DMS79 (cell line): ENCODE data around the gene HNRNPLL.

ENCODE experiments used
- DNase-seq: peaks from one replicate; lab custom pipeline; 2025; lab: John Stamatoyannopoulos, UW

Gene HNRNPLL

DNA sequence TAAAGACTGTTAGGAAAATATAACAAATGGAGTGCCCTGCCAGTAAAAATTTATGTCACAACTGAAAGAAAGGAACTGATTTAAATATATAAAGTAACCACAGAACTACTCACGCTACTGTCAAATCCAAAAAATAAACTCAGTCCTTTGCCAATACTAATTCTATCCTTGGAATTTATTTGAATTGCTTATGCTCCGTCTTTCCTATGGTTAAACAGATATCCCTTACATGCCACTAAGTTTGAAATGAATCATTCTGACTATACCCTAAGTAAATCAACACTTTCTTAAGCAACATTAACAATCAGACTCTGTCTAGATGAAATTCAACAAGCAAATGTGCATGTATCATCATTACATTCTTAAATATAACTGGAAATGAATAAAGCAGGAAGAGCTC, 9.8 kb downstream of the HNRNPLL start:
- DNase-seq: no peak

DNA sequence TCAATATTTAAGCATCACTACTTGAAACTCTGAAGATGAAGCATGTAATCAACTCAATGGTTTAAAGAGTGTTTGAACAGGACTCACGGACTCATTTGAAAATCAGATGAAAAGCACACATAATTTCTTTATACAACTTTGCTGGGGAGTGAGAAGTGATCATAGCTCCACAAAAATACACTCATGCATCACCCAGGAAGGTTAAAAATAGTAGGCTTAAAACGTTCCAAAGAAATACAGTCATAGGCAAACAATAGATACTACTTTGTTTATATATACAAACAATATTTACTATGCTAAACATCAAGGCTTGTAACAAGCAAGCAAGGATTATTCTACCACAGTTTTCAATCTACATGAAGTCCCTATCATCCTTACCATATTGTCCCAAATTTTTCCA, 11.6 kb downstream of the HNRNPLL start:
- no peak for DNase-seq

DNA sequence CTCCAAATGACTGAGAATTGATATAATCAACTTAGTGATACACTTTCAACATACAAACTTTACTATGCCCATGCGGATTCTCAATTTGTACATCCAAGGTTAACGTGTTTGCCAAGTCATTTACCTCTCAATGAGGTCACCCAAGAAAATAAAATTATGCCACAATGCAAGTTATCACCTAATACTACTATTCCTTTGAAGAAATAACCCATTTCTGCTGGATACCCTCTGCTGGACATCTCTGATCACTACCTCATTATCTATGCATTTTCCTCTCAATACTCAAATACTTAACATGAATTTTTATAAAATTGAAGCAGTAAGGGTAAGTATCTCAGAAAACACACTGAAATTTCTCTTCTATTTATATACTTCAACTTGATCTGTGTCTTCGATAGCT, 12.7 kb downstream of the HNRNPLL start:
- DNase-seq: no peak

DNA sequence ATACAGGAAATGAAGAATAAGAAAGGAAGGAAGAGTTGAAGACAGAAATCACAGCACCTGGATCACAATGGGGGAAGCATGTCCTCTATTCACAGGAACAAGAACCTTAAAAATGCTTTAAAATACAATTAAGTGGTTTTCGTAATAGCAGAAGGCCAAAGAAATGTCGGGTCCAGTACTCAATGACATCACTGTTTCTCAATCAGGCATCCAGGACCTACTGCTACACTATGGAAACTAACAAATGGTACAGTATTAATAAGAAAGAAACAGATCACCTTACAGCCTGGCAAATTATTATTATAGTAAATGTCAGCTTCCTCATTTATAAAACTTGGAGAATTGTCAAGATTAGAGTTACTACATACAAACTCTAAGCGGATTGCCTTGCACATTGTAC, 15.8 kb downstream of the HNRNPLL start:
- DNase-seq: no peak

DNA sequence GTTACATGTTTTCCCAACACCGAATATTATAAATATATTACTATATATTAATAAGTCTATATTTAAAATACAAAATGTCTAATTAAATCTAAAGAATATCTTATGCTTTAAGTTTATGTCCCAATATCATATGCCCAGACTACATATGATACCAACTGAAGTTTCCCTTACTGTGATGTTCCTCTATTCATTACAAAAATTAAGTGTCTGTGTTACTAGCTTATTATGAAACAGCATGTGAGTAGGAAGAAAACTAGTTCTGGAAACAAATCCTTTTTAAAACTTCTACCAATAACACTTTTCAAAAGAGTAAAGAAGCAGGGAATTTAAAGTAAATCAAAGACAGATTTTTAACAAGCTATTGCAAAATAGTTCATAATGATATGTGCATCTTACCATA, 17.8 kb downstream of the HNRNPLL start:
- DNase-seq: no peak

DNA sequence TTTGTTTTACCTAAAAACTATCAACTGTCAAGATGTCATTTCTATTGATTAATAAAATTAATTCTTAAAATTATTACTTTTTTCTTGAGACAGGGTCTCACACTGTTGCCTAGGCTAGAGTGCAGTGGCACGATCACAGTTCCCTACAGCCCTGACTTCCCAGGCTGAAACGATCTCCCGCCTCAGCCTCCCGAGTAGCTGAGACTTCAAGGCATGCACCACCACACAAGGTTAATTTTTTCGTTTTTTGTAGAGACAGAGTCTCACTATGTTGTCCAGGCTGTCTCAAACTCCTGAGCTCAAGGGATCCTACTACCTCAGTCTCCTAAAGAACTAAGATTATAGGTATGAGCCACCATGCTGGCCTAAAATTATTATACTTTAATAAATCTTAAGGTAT, 18.7 kb downstream of the HNRNPLL start:
- no peak for DNase-seq

DNA sequence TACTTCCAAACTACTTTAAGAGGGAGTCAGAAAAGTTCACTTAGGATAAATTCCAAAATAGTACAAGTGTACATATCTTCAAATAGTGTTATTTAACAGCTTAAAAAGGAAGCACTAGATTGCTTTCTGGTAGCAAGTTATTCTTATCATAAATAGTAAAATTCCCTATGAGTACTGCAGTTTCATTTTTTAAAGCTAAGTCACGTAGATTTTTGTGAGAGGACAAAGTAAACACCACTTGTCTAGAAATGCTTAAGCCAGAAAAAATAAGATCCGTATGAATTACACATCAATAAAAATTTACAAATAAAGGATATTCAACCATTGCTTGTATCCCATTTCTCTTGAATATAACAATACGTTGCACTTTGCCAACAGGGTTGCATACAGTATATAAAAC, 19.2 kb downstream of the HNRNPLL start:
- DNase-seq: no peak

DNA sequence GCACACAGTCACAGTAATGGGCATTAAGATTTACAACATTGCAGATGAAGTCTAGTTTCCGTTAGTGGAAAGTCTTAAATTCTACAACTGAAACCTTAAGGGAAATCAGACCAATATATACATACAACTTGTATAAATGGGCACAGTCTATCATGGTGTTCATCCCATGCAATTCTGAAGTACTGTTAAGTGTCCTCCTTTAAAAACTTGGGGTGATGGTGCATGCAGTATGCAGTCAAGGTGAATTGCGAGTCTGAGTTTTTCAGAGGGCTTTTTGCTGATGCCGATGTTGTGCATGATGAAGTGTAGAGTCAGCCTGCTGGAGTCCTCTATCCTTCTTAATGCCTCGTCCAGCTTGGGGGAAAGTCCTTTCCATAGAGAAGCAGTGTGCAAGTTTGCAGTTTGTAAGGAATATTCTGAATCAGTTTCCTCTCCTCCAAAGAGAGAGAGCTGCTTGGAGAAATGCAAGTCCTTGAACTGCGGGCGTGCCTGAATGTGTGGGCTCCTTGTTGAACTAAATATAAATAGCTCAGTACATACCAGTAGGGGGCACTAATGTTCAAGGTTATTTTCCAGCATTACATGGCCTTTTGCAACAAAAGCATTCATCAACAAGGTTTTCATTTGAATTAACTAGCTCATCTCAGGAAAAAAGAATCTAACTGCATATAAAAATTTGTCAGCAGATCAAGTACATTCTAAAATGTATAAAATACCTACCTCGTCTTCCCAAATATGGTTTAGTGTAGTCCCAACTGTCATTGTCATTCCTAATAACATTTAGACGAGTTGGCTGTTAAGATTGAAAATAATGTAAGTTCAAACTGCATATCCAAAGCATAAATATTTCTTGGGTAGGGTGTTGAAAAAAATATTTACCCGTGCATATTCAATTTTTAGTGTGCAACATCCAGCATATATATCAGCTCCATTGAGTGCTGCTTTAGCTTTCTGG, 21.3 kb downstream of the HNRNPLL start:
- DNase-seq: peak; percentile 54

DNA sequence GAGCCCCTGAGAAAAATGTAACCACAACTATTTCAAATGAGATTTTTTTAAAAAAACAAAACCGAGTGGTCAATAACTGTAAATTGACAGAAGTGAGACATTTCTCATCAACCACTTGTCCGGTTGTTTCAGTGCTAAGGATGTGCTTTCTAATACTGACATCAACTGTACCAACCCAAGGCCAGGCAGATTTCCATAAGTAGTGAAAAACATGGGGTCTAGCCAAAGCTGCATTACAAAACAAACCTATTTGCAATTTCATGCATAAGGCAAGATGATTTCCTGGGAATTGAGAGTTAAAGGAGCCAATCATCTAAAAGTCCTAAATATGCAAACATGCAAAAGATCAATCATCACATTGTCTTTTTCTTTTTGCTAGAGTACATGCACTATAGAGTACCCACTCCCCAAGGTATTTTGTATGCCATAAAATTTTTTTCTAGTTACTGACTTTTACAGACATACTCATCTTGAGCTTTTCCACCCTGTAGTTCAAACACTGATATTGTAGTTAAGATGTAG, 22.6 kb downstream of the HNRNPLL start:
- no peak for DNase-seq

DNA sequence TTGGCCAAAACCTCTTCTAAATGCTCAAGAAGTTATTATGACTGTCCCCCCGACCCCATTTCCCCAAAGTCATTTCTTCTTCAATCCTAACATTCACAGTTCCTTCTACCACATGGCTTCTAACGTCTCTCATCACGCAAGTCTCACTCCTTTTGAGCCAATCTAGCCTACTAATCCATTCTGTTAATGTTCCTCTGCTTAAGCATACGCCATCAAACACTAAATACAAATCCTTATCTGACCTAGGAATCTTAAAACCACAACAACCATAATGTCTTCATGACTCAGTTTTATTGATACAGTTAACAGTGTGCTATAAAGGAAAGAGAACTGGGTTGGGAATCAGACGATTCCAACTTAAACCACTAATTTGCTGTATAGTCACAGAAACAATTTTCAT, 23.9 kb downstream of the HNRNPLL start:
- no peak for DNase-seq

DNA sequence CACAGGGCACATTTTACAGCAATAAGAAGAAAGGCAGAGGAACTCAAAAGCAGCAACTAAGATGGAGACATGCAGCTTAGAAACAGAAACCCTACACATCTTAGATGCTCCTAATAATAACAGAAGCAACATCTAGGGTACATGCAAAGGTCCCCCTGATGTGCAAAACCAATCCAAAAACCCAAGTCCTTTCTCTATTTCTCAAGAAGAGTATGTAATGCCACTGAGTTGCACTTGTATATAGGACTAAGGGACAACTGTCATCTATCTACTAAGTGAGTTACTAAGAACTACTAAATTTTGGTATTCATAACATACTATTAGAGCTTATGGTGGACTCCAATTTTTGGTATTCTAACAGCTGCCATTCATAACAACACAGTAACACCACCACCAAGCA, 28.4 kb downstream of the HNRNPLL start:
- no peak for DNase-seq

DNA sequence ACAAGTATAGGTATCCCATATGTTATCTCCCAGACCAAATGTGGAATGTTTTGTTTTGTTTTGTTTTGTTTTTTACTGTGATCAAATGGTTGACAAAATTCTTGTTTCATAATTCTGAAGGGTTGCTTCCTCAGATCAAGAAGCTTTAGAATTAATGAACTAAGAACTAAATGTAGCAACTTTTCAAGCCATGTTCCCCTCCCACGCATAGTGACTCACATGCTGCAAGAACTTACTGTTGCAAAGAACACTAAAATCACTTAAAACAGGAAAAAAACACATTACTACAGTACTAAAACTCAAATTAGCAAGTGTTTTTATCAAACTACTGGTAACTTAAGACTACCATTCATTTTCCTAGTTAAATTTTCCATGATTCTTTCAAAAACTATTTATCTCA, 30.6 kb downstream of the HNRNPLL start:
- no peak for DNase-seq

DNA sequence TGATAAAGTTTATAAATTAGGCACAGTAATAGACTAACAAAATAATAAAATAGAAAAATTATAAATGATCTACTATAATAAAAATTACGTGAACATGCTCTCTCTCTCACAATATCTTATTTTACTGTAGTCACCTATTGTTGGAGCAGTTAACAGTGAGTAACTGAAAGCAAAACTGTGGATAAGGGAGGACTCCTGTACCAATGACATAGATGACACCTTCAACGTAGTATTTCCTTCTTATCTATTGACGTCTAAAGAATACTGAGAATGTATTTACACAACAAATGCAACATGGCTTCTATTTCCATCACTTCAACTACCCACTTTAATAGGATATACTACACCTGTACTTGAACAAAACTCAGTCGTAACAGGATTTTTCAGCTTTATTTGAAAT, 31.5 kb downstream of the HNRNPLL start:
- no peak for DNase-seq

DNA sequence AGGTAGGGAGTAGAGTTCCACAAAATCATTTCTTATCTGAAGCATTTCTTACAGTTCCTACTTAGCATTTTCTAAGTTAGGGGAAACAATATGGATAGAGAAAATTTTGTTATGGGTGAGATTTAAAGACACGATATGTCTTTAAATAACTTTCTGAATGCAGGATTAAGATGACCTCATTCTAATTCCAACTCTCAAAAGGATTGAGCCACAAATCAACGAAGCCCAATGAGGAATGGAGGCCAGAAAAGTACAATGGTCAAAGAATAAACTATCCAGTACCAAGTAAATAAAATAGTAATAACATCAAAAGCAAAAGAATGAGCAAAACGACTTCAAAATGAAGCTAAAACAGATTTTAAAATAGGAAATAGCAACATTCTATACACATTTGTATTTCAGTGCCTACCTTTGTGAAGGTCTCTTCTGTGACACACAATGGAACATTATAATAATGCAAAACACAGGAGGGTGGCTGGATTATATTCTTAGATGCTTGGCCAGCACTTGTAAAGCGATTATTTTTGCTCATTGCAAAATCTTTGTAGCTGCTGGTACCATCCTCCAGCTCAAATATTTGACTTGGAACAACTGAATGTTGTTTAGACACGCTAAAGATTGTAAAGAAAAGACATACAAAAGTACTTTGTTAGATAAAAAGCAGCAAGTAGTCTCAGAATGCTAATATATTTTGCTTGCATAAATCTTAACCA, 33.8 kb downstream of the HNRNPLL start:
- DNase-seq: no peak

DNA sequence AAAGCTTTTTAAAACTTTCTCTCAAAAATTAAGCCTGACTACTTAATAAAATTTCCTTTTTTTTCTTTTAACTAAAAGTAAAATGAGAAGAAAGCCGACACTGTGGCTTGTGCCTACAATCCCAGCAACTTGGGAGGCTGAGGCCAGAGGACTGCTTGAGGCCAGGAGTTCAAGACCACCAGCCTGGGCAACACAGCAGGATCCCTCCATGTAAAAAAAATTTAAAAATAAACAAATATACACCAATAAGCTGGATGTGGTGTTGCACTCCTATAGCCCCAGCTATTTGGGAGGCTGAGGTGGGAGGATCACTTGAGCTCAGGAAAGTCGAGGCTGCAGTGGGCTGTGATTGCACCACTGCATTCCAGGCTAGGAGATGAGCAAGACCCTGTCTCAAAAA, 37.4 kb downstream of the HNRNPLL start:
- no peak for DNase-seq

DNA sequence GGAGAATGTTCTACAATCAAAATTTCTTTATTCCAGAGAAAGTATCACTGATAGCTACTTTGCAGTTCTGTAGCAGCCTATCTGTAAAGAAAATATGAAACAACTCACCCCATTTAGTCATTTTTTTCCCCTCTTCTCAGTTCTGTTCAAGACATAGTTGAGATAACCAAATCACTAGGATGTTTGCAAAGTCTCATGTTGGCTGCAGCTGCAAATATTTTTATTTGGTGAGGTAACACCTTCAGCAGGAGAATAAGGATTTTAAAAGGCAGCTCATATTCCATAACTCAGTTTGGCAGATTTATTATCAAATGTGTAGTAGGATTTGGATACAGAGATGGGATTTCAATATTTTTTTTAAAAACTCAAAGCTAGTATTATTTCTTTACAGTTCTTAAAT, 41.0 kb downstream of the HNRNPLL start:
- no peak for DNase-seq

DNA sequence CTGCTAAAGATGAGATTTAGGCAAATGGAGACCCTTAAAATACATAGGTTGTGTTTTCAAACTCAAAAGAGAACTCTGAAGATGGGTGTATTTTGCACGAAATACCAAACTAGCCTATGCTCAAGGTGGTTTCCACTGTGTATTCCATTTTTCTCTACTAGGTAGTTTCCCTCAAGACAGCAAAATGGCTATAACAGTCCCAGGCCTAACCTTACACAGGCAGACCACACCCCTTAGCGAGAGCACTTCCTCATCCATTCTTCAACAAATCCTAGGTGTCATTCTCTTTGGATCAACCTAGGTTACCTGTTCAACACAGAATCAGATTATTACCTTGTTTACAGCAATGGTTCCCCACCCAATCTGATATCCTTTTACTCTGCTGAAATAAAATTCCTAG, 42.6 kb downstream of the HNRNPLL start:
- DNase-seq: no peak

DNA sequence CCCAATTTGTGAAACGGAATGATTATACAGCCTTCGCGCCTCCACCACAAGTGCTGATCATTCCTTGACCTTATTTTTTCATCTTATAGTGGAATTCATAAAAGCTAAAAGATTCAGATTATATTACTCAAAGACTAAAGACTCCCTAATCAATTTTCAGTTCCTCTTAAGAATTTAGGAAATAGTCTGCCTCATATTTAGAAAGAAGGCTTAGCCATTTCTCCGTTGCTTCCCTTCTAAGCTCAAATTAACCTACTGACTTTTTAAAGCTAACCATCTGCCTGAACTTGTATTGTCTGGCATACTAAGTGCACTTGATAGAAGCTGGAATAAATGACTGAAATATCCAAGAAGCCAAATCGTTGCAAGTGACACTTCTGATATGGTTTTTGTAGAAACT, 44.7 kb downstream of the HNRNPLL start:
- no peak for DNase-seq

DNA sequence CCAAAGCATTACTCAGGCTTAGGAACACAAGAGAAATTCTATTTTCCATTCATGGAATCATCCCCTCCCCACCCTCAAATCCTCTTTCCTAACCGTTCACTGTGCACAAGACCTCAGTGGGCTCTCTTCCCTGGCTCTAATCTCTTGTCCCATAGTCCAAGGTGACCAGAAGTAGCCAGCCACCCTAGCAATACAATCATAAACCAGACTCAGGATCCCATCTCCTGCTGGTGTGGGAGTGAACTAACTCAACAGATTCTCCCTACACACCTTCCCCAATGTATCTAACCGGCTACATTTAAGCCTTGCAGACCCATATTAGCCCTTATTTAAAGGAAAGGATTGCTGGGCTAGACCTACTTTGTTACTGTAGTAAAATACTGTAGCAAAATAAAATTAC, 45.5 kb downstream of the HNRNPLL start:
- DNase-seq: no peak

DNA sequence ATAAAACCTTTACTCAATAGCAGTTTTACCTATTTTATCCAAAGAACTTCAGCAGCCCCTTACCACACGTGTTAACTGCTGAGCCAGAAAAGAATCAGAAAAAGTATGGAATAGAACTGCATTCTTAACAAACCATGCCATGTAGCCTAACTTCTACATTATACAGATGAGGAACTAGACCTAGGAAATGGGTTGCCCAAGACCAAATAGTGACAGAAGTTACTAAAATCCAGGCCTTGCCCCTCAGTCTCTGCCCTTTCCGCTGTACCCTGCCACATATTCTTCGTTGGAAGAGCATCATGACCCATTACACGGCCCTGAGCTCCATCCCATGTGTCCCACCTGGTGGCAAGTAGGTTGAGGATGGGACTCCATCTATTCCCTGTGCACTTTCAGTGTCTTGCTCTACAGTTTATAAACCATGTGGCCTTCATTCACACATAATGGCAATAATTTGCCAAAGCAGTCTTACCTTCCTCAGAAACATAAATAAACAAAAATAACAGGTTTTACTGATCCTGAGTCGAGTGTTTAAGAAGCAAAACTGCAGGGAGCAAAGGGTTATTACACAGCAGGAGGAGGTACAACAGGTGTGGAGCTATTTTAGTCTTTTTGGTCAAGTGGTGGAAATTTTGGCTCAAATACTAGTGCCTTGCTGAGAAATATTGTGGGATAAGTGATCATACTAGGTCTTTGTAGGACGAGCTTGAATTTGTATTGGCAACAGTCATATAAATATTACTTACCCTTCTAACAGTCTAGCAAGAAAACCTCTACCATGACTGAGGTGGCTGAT, 46.5 kb downstream of the HNRNPLL start:
- no peak for DNase-seq

DNA sequence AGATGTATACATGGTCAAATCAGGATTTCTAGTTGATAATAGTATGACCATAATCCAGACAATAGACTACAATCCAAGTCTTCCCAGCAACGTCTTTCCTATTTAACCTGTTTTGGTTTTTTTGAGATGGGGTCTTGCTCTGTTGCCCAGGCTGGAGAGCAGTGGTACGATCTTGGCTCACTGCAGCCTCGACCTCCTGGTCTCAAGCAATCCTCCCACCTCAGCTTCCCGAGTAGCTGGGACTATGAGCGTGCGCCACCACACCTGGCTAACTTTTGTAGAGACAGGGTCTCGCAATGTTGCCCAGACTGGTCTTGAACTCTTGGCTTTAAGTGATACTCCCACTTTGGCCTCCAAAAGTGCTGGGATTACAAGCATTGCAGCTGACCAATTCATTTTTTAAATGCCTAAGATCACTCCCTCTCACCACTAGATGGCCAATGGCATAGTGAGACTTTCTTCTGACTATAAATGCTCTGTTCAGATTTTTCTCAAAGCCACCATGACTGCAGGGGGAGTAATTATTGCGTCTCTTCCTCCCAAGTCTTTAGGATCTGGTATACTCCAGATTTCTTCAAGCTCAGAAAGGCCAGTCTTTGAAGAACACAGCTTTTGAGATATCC, 47.6 kb downstream of the HNRNPLL start:
- DNase-seq: no peak

DNA sequence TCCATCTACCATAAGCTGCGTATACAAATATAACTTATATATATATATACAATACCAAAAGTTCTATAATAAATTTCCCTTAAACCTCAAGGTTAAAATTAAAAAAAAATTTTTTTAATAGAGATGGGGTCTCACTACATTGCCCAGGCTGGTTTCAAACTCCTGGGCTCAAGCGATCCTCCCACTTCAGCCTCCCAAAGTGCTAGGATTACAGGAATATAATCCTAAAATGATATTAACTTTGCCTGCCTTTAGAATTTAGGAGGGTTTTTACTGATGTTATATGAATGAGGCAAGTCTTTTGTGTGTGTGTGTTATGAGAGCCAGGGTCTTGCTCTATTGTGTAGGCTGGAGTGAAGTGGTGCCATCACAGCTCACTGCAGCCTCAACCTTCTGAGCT, 49.2 kb downstream of the HNRNPLL start:
- no peak for DNase-seq
